ENCODE measurements around the gene THTPA. TPM values are rescaled to one million over a fixed set of nuclear protein-coding genes. Genes with fewer than 3 reads are reported as not detected.

Gene THTPA
- total RNA-seq (ENCODE audit: low replicate concordance): 10.6 and 22.3 TPM in 2 replicates

GRCh38 chr14:23555882-23556699, at the start of gene THTPA:
Gene THTPA, plus strand, starts transcription at chr14:23556271. Its CDS starts 487 bp downstream, at chr14:23556758.

GRCh38 chr14:23551266-23552028, 4.6 kb upstream of the THTPA start, which contains the start of gene ZFHX2:
Gene ZFHX2, minus strand, starts transcription at chr14:23551765. Its CDS starts 16,440 bp downstream, at chr14:23535325.

GRCh38 chr14:23567186-23568020, 11.3 kb downstream of the THTPA start, which contains the start of gene AP1G2:
Gene AP1G2, minus strand, starts transcription at chr14:23567791. Its CDS starts 477 bp downstream, at chr14:23567314.

GRCh38 chr14:23578560-23579310, 22.7 kb downstream of the THTPA start, which contains the start of gene JPH4:
Gene JPH4, minus strand, starts transcription at chr14:23578790. Its CDS starts 1,337 bp downstream, at chr14:23577453.

Other genes with a start within 250 kb of the THTPA start
- 16.4 and 17.8 TPM in 2 replicates for gene BCL2L2, start 249.4 kb upstream of the THTPA start, total RNA-seq (ENCODE audit: low replicate concordance)
- 76.1 and 118 TPM in 2 replicates for gene PABPN1, start 234.8 kb upstream of the THTPA start, total RNA-seq (ENCODE audit: low replicate concordance)
- gene SLC22A17, start 203.4 kb upstream of the THTPA start, total RNA-seq (ENCODE audit: low replicate concordance): 17.3 and 19.0 TPM in 2 replicates
- gene EFS, start 191.1 kb upstream of the THTPA start, total RNA-seq (ENCODE audit: low replicate concordance): 1.1 and 4.9 TPM in 2 replicates
- gene IL25, start 183.5 kb upstream of the THTPA start, total RNA-seq (ENCODE audit: low replicate concordance): not detected in 2 replicates
- gene CMTM5, start 179.2 kb upstream of the THTPA start, total RNA-seq (ENCODE audit: low replicate concordance): not detected in 2 replicates
- under 0.01 TPM in 1 of 2 replicates, not detected in the other for gene MYH6, start 148.0 kb upstream of the THTPA start, total RNA-seq (ENCODE audit: low replicate concordance)
- gene MYH7, start 120.6 kb upstream of the THTPA start, total RNA-seq (ENCODE audit: low replicate concordance): 1.1 TPM in 1 of 2 replicates, not detected in the other
- 39.4 and 57.1 TPM in 2 replicates for gene NGDN, start 86.6 kb upstream of the THTPA start, total RNA-seq (ENCODE audit: low replicate concordance)
- gene ZFHX2, start 4.5 kb upstream of the THTPA start, total RNA-seq (ENCODE audit: low replicate concordance): 0.08 and 0.35 TPM in 2 replicates
- gene AP1G2, start 11.5 kb downstream of the THTPA start, total RNA-seq (ENCODE audit: low replicate concordance): 6.5 and 7.7 TPM in 2 replicates
- gene JPH4, start 22.5 kb downstream of the THTPA start, total RNA-seq (ENCODE audit: low replicate concordance): not detected in 2 replicates
- 0.08 and 0.12 TPM in 2 replicates for gene DHRS2, start 80.1 kb downstream of the THTPA start, total RNA-seq (ENCODE audit: low replicate concordance)

Data from smooth muscle cell of the coronary artery (primary cell).